ENCODE measurements around the gene NAXD.

DNA sequence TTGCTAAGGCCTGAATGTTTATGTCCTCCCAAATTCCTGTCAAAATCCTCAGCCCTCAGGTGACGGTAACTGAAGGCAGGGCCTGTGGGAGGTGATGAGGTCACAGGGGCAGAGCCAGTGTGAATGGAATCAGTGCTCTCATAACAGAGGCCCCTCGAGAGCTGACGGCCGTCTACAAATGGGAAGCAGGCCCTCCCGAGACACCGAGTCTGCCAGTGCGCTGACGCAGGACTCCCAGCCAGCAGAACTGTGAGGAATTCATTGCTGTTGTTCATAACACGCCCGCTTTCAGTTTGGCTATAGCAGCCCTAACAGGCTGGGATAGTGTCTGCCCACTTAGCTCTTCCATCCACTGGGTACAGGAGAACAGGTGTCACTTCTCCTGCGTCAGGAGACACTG, 49.3 kb downstream of the NAXD start:
- TF ChIP-seq EZH2 (IDR thresholded peaks at IDR 0.05) (no peak), POLR2AphosphoS5 (IDR thresholded peaks at IDR 0.05; ENCODE audit: borderline replicate concordance, low read depth, low read length) (no peak), FOXP2 (optimal IDR thresholded peaks at IDR 0.05; ENCODE audit: control extremely low read depth, extremely low read length, insufficient read depth) (no peak)

All from SK-N-MC (cell line).